HG02852 (cell line): Measurements from ENCODE around the gene ARHGEF18.
"Not testable (repeated sequence)": the region's sequence is repeated elsewhere in the genome, so short reads cannot be mapped to it uniquely, and the experiment has no call there.

Source experiments
- ATAC-seq: cut with Tn5 transposase; IDR thresholded peaks from one replicate; pipeline ENCODE4 v1.9.1; 2021; ENCODE audit warnings: mild to moderate bottlenecking, moderate library complexity; ENCODE audit not compliant: unreplicated experiment

ARHGEF18 gene

DNA sequence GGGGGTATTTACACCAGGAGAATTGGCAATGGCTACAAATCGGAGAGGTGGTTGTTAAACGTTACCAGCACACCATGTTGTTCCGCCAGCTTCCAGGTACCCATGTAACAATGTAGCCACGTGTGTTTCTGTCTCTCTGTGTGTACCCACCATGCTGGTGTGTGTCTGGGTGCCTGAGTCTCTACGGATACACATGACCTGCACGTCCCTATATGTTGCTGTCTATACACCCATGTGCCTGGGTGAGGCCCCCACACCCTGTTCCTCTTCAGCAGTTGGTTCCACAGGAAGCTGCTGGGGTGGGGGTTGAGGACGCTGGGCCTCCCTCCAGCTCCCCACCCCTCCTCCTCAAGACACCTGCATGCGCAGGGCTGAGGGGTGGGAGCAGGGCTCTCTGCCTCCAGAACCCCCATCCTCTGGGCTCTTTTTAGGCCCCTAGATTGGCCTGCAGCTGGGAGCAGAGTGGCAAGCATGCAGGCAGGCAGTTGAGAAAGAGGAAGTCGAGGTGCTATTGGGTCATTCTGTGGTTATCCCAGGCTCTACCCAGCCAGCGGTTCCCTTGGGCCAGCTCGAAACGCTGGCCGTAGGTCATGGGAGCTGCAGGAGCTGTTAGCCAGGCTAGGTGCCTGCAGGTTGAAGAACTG, at the start of gene ARHGEF18:
TSS of gene ARHGEF18 (plus strand) at position 351 of the 644 bp plus-strand sequence. CDS start 13,954 bp downstream, outside the sequence.
- ATAC-seq = no peak

GRCh38 chr19:7301525-7301924, 47.2 kb upstream of the ARHGEF18 start:
- ATAC-seq = no peak

GRCh38 chr19:7303470-7303869, 45.3 kb upstream of the ARHGEF18 start:
- ATAC-seq = no peak

- ATAC-seq = no peak
These were observed 44.5 kb upstream of the ARHGEF18 start for GRCh38 chr19:7304200-7304599.

- no peak for ATAC-seq
These were observed 41.0 kb upstream of the ARHGEF18 start for GRCh38 chr19:7307590-7308218.

GRCh38 chr19:7308327-7308726, 40.4 kb upstream of the ARHGEF18 start:
- not testable (repeated sequence) for ATAC-seq

GRCh38 chr19:7311911-7312310, 36.8 kb upstream of the ARHGEF18 start:
- ATAC-seq = no peak

DNA sequence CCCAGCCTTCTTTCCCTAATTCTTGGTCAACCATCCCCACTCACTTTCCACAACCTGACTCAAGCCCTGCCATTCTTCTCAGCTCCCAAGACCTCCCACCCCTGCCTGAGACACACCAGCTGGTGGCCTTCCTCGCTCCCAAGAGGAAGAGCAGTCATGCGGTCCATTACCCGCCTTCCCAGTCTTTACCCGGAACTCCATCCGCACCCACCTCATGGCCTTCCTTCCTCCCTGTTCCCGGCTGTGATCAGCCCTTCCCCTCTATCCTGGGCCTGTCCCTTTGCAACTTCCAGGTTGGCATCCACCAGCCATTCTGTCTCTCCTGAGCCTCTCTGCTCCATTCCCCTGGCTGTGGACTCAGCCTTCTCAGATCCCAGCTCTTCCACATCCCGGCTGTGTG, 35.9 kb upstream of the ARHGEF18 start:
- ATAC-seq = no peak

DNA sequence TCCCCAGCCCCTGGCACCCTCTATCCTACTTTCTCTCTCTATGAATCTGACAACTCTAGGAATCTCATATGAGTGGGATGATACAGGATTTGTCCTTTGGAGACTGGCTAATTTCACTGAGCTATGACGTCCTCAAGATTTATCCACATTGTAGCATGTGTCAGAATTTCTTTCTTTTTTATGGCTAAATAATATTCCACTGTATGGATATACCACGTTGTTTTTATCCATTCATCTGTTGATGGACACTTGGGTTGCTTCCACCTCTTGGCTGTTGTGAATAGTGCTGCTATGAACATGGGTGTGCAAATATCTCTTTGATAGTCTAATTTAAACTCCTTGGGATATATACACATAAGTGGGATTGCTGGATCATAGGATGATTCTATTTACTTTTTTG, 30.6 kb upstream of the ARHGEF18 start:
- ATAC-seq = no peak

- ATAC-seq = no peak
These were observed 22.4 kb upstream of the ARHGEF18 start for GRCh38 chr19:7326105-7326877.

GRCh38 chr19:7327802-7328201, 20.9 kb upstream of the ARHGEF18 start:
- ATAC-seq = no peak

GRCh38 chr19:7328647-7329046, 20.1 kb upstream of the ARHGEF18 start:
- no peak for ATAC-seq

GRCh38 chr19:7331446-7331845, 17.3 kb upstream of the ARHGEF18 start:
- no peak for ATAC-seq

- ATAC-seq = no peak
These were observed 15.3 kb upstream of the ARHGEF18 start for GRCh38 chr19:7333198-7334118.

DNA sequence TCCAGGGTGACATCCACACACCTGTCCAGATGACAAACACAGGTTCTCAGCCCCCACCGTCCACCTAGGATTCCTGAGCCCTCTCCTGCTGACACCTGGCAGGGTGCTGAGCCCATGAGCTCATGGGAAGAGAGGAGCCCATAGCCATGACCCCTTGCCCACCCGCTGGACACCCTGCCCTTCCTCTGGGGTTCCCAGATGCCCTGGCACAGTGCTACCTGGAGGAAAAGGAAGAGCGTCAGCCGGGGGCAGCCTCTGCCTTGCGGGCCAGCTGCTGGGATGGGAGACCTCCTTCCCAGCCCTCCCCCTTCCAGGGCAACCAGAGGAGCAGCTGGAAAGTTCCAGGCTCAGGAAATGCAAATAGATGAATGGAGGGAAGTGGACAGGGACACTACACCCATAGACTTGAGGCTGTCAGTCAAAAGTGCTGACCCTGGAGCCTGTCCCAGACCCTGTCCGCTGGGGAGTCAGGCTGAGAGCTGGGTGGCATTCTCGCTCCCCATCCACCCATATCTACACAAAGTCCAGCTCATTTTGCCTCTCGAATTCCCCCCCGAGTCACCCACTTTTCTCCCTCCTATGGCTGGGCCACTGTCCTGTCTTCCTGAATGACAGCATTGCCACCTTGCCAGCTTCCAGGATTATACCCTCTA, 12.3 kb upstream of the ARHGEF18 start:
- ATAC-seq = no peak

DNA sequence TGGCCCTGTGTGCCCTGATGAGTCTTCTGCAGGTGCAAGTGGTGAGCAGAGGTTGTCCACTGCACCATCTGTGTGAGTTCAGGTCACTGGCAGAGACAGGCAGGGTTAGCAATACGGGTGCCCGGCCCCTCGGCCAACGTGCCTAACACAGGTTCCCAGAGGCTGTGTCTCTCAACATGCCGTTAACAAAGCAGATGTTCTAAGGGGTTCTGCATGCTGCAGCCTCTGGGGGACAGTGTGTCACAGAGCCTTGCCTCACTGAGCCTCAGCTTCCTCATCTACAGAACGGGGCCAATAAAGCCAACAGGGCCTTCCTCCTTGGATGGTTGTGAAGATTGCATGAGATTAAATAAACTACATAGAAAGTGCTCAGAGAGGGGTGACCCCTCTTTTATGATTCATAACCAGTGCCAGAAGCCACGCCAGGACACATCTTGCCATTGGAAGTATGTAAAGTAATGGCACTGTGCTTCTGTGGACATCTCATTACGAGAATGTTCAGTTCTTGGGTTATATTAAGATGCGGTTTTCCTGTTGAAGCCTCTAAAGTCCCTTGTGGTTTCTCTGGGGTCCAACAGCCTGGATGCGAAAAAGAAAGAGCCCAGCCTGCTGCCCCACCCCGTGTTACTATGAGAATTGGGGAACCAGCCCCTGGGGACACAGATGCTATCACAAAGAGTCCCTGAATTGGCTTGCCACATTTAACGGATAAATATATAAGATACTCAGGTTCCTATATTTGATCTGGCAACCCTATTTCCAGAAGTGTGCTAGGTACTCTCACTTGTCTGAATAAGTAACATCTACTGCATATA, 11.2 kb upstream of the ARHGEF18 start:
- ATAC-seq = peak; percentile 81

GRCh38 chr19:7340959-7341837, 7.5 kb upstream of the ARHGEF18 start:
- no peak for ATAC-seq

DNA sequence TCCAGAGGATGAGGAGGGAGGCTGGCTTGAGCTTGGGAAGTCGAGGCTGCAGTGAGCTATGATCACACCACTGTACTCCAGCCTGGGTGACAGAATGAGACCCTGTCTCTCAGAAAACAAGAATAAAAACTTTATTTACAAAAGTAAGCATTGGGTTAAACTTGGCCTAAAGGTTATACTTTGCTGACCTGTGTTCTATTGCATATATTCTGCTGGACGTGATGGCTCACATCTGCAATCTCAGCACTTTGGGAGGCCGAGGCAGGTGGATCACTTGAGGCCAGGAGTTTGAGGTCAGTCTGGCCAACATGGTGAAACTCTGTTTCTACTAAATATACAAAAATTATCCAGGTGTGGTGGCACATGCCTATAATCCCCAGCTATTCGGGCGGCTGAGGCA, 6.6 kb upstream of the ARHGEF18 start:
- ATAC-seq = no peak
